ENCODE measurements around the gene ANO8. TPM values are rescaled to one million over a fixed set of nuclear protein-coding genes. Genes with fewer than 3 reads are reported as not detected.
A peak's percentile ranks its signal among the peaks of the same experiment; 100 is the strongest.

ANO8 gene
- total and polyA plus RNA-seq, 2 of the 13 experiments (the other 11 are each of a cell fraction or from before 2014, with no cell fraction given): 1.8 to 3.5 TPM

DNA sequence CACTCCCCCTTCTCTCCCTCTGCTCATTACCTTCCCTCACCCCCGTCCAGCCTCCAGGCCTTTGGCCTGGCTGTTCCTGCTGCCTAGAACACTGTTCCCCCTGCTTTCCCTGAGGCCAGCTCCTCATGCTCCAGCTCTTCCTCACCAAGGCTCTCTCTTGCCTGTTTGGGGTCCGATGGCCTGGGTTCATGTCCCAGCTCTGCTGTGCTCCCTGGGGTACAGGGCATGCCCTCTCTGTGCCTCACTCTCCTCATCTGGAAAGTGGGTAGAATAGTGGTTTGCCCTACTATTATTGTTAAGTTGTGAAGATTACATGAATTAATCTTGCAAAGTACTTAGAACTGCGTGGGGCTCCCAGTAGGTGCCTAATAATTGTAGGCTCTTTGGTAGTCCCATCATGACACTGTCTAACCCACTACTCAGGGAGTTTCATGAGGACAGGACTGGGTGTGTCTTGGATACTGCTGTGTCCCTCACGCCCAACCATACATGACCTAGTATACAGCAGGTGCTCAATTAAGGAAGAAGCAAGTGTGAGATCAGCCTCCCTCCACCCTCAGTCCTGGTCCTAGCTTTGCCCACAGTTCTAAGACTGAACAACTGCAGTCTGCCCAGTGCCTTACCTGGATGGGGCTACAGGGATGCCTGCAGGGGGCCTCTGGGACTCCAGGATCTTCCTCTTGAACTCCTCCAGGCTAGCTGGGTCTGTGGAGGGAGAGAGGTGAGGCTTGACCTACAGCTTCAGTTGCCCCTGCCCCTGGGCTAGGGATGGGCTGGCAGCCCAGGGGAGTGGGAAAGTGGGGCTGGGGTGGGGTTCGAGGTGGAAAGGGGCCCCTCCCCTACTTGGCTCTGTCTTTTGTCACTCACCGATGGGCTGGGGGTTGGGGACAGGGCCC is 25.5 kb upstream of the ANO8 start:
- no peaks in the 10 kb centered on the region for H3K9me3 ChIP-seq (ENCODE audit: low read length)
- H4K20me1 ChIP-seq (ENCODE audit: insufficient read depth, low read length): no peaks in the 10 kb centered on the region
- DNase-seq (ENCODE audit: low spot score) (no peak), FAIRE-seq (no peak), ATAC-seq (no peak; the same call in 2 of the 3 replicates)
- no peaks in the 10 kb centered on the region for H3K36me3 ChIP-seq (replicated peaks in 1 of 2; ENCODE audit: control insufficient read depth in 1 of 2, insufficient read depth in 2 of 2, low read length in 2 of 2)
- ChIA-PET POLR2A (no interaction called here), CTCF (ENCODE audit: low intra/inter-chr PET ratio, low total read pairs) (no interaction called here)
- intact Hi-C loops (cut with micrococcal nuclease; ENCODE audit: unreplicated experiment): no loop called here
- no peaks in the 10 kb centered on the region for H3K79me2 ChIP-seq (ENCODE audit: insufficient read depth, low read length)
- H2AFZ ChIP-seq (ENCODE audit: low read length): no peak overlapping the region
- BruUV-seq (replicated peaks): no TSS peak
- WGBS (ENCODE audit: low lambda C conversion rate): 39% methylated on average over 5 of the region's 6 CpGs
- no peak overlapping the region for H3K27ac ChIP-seq (ENCODE audit: extremely low read length, insufficient read depth, low read length)
- no peak overlapping the region for H3K4me2 ChIP-seq (ENCODE audit: low read depth, low read length)
- H3K4me3 ChIP-seq (replicated peaks in 1 of 3; ENCODE audit: insufficient read depth in 1 of 3, low read depth in 2 of 3, low read length in 3 of 3): no peak overlapping the region
- H3K27me3 ChIP-seq (ENCODE audit: control insufficient read depth in 1 of 2, insufficient read depth in 2 of 2, low read length in 2 of 2): peaks cover 3 to 10% of the 10 kb centered on the region in 2 experiments; a peak in 4 of 5 replicates
- H3K9ac ChIP-seq (ENCODE audit: insufficient read depth, low read depth, low read length): no peak overlapping the region
- in situ Hi-C loops (cut with HindIII; ENCODE audit: extremely low pct_ligation_motif_present, low pct_unique_long_range_greater_than_20kb): no loop called here
- TF ChIP-seq, protein P1, sequence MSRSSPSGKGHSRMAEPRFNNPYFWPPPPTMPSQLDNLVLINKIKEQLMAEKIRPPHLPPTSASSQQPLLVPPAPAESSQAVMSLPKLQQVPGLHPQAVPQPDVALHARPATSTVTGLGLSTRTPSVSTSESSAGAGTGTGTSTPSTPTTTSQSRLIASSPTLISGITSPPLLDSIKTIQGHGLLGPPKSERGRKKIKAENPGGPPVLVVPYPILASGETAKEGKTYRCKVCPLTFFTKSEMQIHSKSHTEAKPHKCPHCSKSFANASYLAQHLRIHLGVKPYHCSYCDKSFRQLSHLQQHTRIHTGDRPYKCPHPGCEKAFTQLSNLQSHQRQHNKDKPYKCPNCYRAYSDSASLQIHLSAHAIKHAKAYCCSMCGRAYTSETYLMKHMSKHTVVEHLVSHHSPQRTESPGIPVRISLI (CRISPR knock-in tag; IDR thresholded peaks at IDR 0.05; ENCODE audit: borderline replicate concordance): no peak
- TF ChIP-seq ZKSCAN8 (CRISPR knock-in tag; IDR thresholded peaks at IDR 0.05; ENCODE audit: borderline replicate concordance) (peak; percentile 36; the same call in 1 of the 2 replicates), ZNF629 (CRISPR knock-in tag; conservative IDR thresholded peaks at IDR 0.05) (peak; percentile 73), ZFP36L2 (CRISPR knock-in tag; IDR thresholded peaks at IDR 0.05) (no peak), ZNF619 (CRISPR knock-in tag; IDR thresholded peaks at IDR 0.05) (no peak), ZMYM3 (CRISPR knock-in tag; IDR thresholded peaks at IDR 0.05) (0 out of 2 replicates have a peak, but pooled peaks have one; percentile 10), ZBTB7B (CRISPR knock-in tag; IDR thresholded peaks at IDR 0.05) (no peak), ZNF75D (CRISPR knock-in tag; IDR thresholded peaks at IDR 0.05; ENCODE audit: borderline replicate concordance) (no peak), MED8 (CRISPR knock-in tag; IDR thresholded peaks at IDR 0.05; ENCODE audit: insufficient replicate concordance) (no peak), MIER3 (CRISPR knock-in tag; IDR thresholded peaks at IDR 0.05; ENCODE audit: borderline replicate concordance) (no peak), NR3C1 (CRISPR knock-in tag; IDR thresholded peaks at IDR 0.05) (no peak), ARID2 (CRISPR knock-in tag; IDR thresholded peaks at IDR 0.05; ENCODE audit: borderline replicate concordance) (no peak), ZNF768 (CRISPR knock-in tag; IDR thresholded peaks at IDR 0.05) (peak; percentile 85)
- TF ChIP-seq, protein P2, sequence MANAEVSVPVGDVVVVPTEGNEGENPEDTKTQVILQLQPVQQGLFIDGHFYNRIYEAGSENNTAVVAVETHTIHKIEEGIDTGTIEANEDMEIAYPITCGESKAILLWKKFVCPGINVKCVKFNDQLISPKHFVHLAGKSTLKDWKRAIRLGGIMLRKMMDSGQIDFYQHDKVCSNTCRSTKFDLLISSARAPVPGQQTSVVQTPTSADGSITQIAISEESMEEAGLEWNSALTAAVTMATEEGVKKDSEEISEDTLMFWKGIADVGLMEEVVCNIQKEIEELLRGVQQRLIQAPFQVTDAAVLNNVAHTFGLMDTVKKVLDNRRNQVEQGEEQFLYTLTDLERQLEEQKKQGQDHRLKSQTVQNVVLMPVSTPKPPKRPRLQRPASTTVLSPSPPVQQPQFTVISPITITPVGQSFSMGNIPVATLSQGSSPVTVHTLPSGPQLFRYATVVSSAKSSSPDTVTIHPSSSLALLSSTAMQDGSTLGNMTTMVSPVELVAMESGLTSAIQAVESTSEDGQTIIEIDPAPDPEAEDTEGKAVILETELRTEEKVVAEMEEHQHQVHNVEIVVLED (CRISPR knock-in tag; IDR thresholded peaks at IDR 0.05; ENCODE audit: borderline replicate concordance): no peak
- peaks cover 24% of the 10 kb centered on the region for H3K4me1 ChIP-seq (ENCODE audit: insufficient read depth, low read length)
